ACC112 (cell line): ENCODE data around the gene LRCOL1.

Source experiments
- H2AFZ ChIP-seq: fragments of 200-600 bp; sonication (generic); one replicate; pipeline ENCODE4 v1.6.0; 2017; ENCODE audit warnings: antibody characterized with exemption, low read length; ENCODE audit not compliant: unreplicated experiment
- H3K27ac ChIP-seq: fragments of 200-600 bp; sonication (generic); 2 replicates; pipeline ENCODE4 v1.5.1; 2014; ENCODE audit warnings: low read depth, mild to moderate bottlenecking, antibody characterized with exemption, low read length, moderate library complexity
- H3K27me3 ChIP-seq: fragments of 200-600 bp; sonication (generic); 2 replicates; pipeline ENCODE4 v1.6.1; 2014; ENCODE audit warnings: mild to moderate bottlenecking, antibody characterized with exemption, low read length, moderate library complexity, mixed read lengths; ENCODE audit not compliant: insufficient read depth
- H3K36me3 ChIP-seq: fragments of 200-600 bp; sonication (generic); 2 replicates; pipeline ENCODE4 v1.6.1; 2016; ENCODE audit warnings: mild to moderate bottlenecking, antibody characterized with exemption, low read length, moderate library complexity, mixed read lengths; ENCODE audit not compliant: insufficient read depth
- H3K4me1 ChIP-seq: fragments of 200-600 bp; sonication (generic); one replicate; pipeline ENCODE4 v1.6.1; 2016; ENCODE audit warnings: low read length, mixed read lengths; ENCODE audit not compliant: insufficient read depth, unreplicated experiment, control insufficient read depth
- H3K4me3 ChIP-seq: fragments of 200-600 bp; sonication (generic); 2 replicates; pipeline ENCODE4 v1.5.1; 2014; ENCODE audit warnings: mild to moderate bottlenecking, low read depth, low read length
- H3K79me2 ChIP-seq: fragments of 200-600 bp; sonication (generic); one replicate; pipeline ENCODE4 v1.6.0; 2016; ENCODE audit warnings: low read length; ENCODE audit not compliant: control insufficient read depth, unreplicated experiment, insufficient read depth

The LRCOL1 gene

GRCh38 chr12:132578118-132578517, 32.3 kb downstream of the LRCOL1 start:
- Histone ChIP-seq H2AFZ (no peak overlapping the region), H3K4me1 (no peaks in the 10 kb centered on the region), H3K27ac (no peak overlapping the region), H3K36me3 (peaks cover 2% of the 10 kb centered on the region; the same call in 1 of the 2 replicates), H3K27me3 (no peaks in the 10 kb centered on the region), H3K79me2 (no peaks in the 10 kb centered on the region), H3K4me3 (no peak overlapping the region)

GRCh38 chr12:132577191-132577920, 33.0 kb downstream of the LRCOL1 start:
- H3K36me3 ChIP-seq, result peaks cover 2% of the 10 kb centered on the region; the same call in 1 of the 2 replicates
- no peaks in the 10 kb centered on the region for H3K4me1 ChIP-seq

DNA sequence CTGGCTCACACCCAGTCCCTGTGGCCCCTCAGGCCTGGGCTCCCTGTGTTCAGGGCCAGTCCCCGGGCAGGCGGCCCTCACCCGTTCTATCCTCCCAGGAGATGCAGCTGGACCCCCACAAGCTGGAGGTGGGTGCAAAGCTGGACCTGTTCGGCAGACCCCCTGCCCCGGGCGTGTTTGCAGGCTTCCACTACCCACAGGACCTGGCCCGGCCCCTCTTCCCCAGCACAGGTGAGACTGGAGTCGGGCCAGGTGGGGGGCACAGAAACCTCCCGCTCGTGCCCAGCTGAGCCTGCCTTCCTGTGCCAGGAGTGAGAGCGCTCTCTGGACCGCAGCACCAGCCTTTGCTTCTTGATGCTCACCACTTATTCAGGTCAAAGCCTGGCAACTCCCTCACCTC, 33.7 kb downstream of the LRCOL1 start:
- Histone ChIP-seq H3K27ac (no peak overlapping the region), H3K79me2 (no peaks in the 10 kb centered on the region), H3K36me3 (peaks cover 2% of the 10 kb centered on the region; the same call in 1 of the 2 replicates), H3K27me3 (no peaks in the 10 kb centered on the region), H3K4me1 (no peaks in the 10 kb centered on the region), H2AFZ (no peak overlapping the region), H3K4me3 (no peak overlapping the region)

More at GRCh38 chr12:132577191-132577920, 33.0 kb downstream of the LRCOL1 start:
- no peaks in the 10 kb centered on the region for H3K27me3 ChIP-seq
- H3K4me3 ChIP-seq, result no peak overlapping the region
- H3K27ac ChIP-seq, result no peak overlapping the region
- H3K79me2 ChIP-seq, result no peaks in the 10 kb centered on the region
- H2AFZ ChIP-seq, result no peak overlapping the region

DNA sequence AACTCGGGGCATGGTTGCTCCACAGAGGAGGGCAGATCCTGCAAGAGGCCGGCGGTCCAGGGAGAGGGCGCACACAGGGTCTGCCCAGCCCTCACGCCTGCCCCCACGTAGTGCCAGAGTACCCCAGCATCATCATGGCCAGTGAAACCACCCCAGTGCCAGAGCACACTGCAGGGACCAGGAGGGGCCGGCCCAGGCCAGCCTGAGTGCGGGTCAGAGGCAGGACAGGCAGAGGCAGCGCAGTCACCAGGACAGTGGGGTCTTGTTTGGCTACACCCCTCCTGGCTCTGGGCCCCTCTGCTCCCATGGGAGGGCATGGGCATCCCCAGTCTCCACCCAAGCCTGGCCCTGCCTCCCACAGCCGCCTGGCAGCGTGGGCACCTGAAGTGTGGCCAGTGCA, 34.7 kb downstream of the LRCOL1 start:
- Histone ChIP-seq H3K27ac (no peak overlapping the region), H3K79me2 (no peaks in the 10 kb centered on the region), H3K4me1 (no peaks in the 10 kb centered on the region), H3K27me3 (no peaks in the 10 kb centered on the region), H3K4me3 (no peak overlapping the region), H2AFZ (no peak overlapping the region), H3K36me3 (peaks cover 2% of the 10 kb centered on the region; the same call in 1 of the 2 replicates)

GRCh38 chr12:132574271-132574996, 35.9 kb downstream of the LRCOL1 start:
- no peak overlapping the region for H3K4me3 ChIP-seq
- peaks cover 2% of the 10 kb centered on the region; the same call in 1 of the 2 replicates for H3K36me3 ChIP-seq
- no peaks in the 10 kb centered on the region for H3K79me2 ChIP-seq
- no peaks in the 10 kb centered on the region for H3K27me3 ChIP-seq
- no peaks in the 10 kb centered on the region for H3K4me1 ChIP-seq
- no peak overlapping the region for H3K27ac ChIP-seq
- H2AFZ ChIP-seq, result no peak overlapping the region

GRCh38 chr12:132572801-132573760, 37.3 kb downstream of the LRCOL1 start:
- no peak overlapping the region for H2AFZ ChIP-seq
- H3K27ac ChIP-seq, result no peak overlapping the region
- peaks cover 2% of the 10 kb centered on the region; the same call in 1 of the 2 replicates for H3K36me3 ChIP-seq
- H3K27me3 ChIP-seq, result no peaks in the 10 kb centered on the region
- no peaks in the 10 kb centered on the region for H3K4me1 ChIP-seq
- no peaks in the 10 kb centered on the region for H3K79me2 ChIP-seq
- no peak overlapping the region for H3K4me3 ChIP-seq

- no peaks in the 10 kb centered on the region for H3K4me1 ChIP-seq
- no peaks in the 10 kb centered on the region for H3K27me3 ChIP-seq
- no peak overlapping the region for H3K4me3 ChIP-seq
- no peak overlapping the region for H3K27ac ChIP-seq
- no peak overlapping the region for H2AFZ ChIP-seq
- no peaks in the 10 kb centered on the region for H3K36me3 ChIP-seq
- H3K79me2 ChIP-seq, result no peaks in the 10 kb centered on the region
These were observed 38.3 kb downstream of the LRCOL1 start for GRCh38 chr12:132572106-132572505.

DNA sequence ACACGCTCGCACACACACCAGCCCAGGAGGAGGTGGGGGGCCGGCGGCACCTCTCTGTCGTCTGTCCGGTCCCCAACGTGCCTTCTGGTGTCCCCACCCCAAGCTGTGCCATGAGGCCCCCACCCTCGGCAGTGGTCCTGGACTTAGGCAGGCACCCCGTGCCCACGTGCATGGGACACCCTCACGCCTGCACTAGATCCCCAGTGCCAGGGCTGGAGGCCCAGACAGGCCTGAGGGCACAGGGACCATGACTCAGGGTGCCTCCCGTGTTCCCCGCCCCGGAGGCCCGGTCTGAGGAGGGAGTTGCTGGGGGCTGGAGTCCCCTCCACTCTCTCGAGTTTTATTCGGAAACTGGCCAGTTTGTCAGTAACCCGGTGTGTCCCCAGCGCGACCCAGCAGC, 38.8 kb downstream of the LRCOL1 start:
- no peaks in the 10 kb centered on the region for H3K36me3 ChIP-seq

DNA sequence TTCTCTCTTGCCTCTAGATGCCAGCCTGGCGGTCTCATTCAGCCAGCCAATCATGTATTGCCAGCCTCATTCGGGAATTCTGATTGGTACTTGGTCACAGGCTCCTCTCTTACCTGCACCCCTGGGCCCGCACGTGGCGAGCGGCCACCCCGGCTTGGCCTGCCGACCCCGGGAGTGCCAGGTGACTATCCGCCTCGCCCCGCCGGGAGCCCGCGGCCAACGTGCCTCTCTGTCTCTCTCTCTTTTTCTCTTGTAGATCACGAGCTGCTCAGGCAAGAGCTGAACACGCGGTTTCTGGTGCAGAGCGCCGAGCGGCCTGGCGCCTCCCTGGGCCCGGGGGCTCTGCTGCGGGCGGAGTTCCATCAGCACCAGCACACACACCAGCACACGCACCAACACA, 39.3 kb downstream of the LRCOL1 start:
- Histone ChIP-seq H3K79me2 (no peaks in the 10 kb centered on the region), H3K4me1 (no peaks in the 10 kb centered on the region), H3K27ac (no peak overlapping the region), H3K36me3 (no peaks in the 10 kb centered on the region), H2AFZ (no peak overlapping the region), H3K4me3 (no peak overlapping the region), H3K27me3 (no peaks in the 10 kb centered on the region)

More for the DNA sequence above, 38.8 kb downstream of the LRCOL1 start:
- no peak overlapping the region for H3K4me3 ChIP-seq
- no peak overlapping the region for H2AFZ ChIP-seq
- no peaks in the 10 kb centered on the region for H3K4me1 ChIP-seq
- H3K27ac ChIP-seq, result no peak overlapping the region
- H3K79me2 ChIP-seq, result no peaks in the 10 kb centered on the region
- no peaks in the 10 kb centered on the region for H3K27me3 ChIP-seq

- H3K4me3 ChIP-seq, result no peak overlapping the region
- no peak overlapping the region for H3K27ac ChIP-seq
- no peaks in the 10 kb centered on the region for H3K27me3 ChIP-seq
- no peak overlapping the region for H2AFZ ChIP-seq
- no peaks in the 10 kb centered on the region for H3K79me2 ChIP-seq
- H3K4me1 ChIP-seq, result no peaks in the 10 kb centered on the region
- no peaks in the 10 kb centered on the region for H3K36me3 ChIP-seq
These were observed 39.7 kb downstream of the LRCOL1 start for GRCh38 chr12:132570635-132571034.
